ENCODE data around the gene UQCC2. TPM values are rescaled to one million over a fixed set of nuclear protein-coding genes. Genes with fewer than 3 reads are reported as not detected.

The UQCC2 gene
- total and polyA plus RNA-seq, 2 experiments from 2014 or later: 31.7 to 138 TPM

- H3K27ac ChIP-seq: peak overlapping the region; percentile 83
- in situ Hi-C loops (cut with MboI): no loop called here
- peaks cover 46% of the 10 kb centered on the region for H3K4me1 ChIP-seq (ENCODE audit: insufficient read depth)
- no peak overlapping the region for H3K4me3 ChIP-seq
- H4K20me1 ChIP-seq (ENCODE audit: insufficient read depth): no peaks in the 10 kb centered on the region
- peaks cover 39% of the 10 kb centered on the region for H3F3A ChIP-seq (ENCODE audit: insufficient read depth)
- no peaks in the 10 kb centered on the region for H3K79me2 ChIP-seq (ENCODE audit: insufficient read depth)
- H3K27me3 ChIP-seq (replicated peaks; ENCODE audit: insufficient read depth): no peaks in the 10 kb centered on the region
- H3K9me2 ChIP-seq (ENCODE audit: insufficient read depth): no peaks in the 10 kb centered on the region
- H3K9ac ChIP-seq: peak overlapping the region; percentile 82
- H3K36me3 ChIP-seq (ENCODE audit: low read depth): peaks cover 12% of the 10 kb centered on the region; the same call in 1 of the 2 replicates
- peak overlapping the region; percentile 18 for H3K4me2 ChIP-seq (ENCODE audit: unreplicated experiment)
- H3K9me3 ChIP-seq (ENCODE audit: low read depth): no peaks in the 10 kb centered on the region
- peak; percentile 74 for DNase-seq
- no peak for TF ChIP-seq EZH2phosphoT487 (IDR thresholded peaks at IDR 0.05; ENCODE audit: insufficient read depth, low read depth)
- no peak for TF ChIP-seq EZH2 (IDR thresholded peaks at IDR 0.05; ENCODE audit: insufficient read depth, poor library complexity, severe bottlenecking)
- H2AFZ ChIP-seq: no peak overlapping the region
- WGBS, 2 experiments (ENCODE audit: low coverage in 1 of 2, low lambda C conversion rate in 2 of 2, missing lambda C conversion rate in 2 of 2): 18 to 24% methylated on average over 16 of the region's 16 CpGs
Observed at GRCh38 chr6:33695451-33695887, 16.0 kb downstream of the UQCC2 start.

GRCh38 chr6:33694977-33695376 is 16.5 kb downstream of the UQCC2 start:
- H2AFZ ChIP-seq: no peak overlapping the region
- no peak overlapping the region for H3K4me3 ChIP-seq
- H4K20me1 ChIP-seq (ENCODE audit: insufficient read depth): no peaks in the 10 kb centered on the region
- H3K79me2 ChIP-seq (ENCODE audit: insufficient read depth): no peaks in the 10 kb centered on the region
- no peaks in the 10 kb centered on the region for H3K9me3 ChIP-seq (ENCODE audit: low read depth)
- WGBS, 2 experiments (ENCODE audit: low coverage in 1 of 2, low lambda C conversion rate in 2 of 2, missing lambda C conversion rate in 2 of 2): 26 to 31% methylated on average over 5 of the region's 5 CpGs
- H3K36me3 ChIP-seq (ENCODE audit: low read depth): peaks cover 10% of the 10 kb centered on the region; the same call in 1 of the 2 replicates
- TF ChIP-seq EZH2 (IDR thresholded peaks at IDR 0.05; ENCODE audit: insufficient read depth, poor library complexity, severe bottlenecking) (no peak), EZH2phosphoT487 (IDR thresholded peaks at IDR 0.05; ENCODE audit: insufficient read depth, low read depth) (no peak)
- peaks cover 46% of the 10 kb centered on the region for H3K4me1 ChIP-seq (ENCODE audit: insufficient read depth)
- DNase-seq: no peak
- H3K9ac ChIP-seq: peak overlapping the region; percentile 82
- peaks cover 39% of the 10 kb centered on the region for H3F3A ChIP-seq (ENCODE audit: insufficient read depth)
- peak overlapping the region; percentile 18 for H3K4me2 ChIP-seq (ENCODE audit: unreplicated experiment)
- in situ Hi-C loops (cut with MboI): no loop called here
- no peaks in the 10 kb centered on the region for H3K9me2 ChIP-seq (ENCODE audit: insufficient read depth)
- no peaks in the 10 kb centered on the region for H3K27me3 ChIP-seq (replicated peaks; ENCODE audit: insufficient read depth)
- H3K27ac ChIP-seq: peak overlapping the region; percentile 83

GRCh38 chr6:33694401-33694931 is 17.0 kb downstream of the UQCC2 start:
- peak overlapping the region; percentile 83 for H3K27ac ChIP-seq
- no peaks in the 10 kb centered on the region for H4K20me1 ChIP-seq (ENCODE audit: insufficient read depth)
- peaks cover 46% of the 10 kb centered on the region for H3K4me1 ChIP-seq (ENCODE audit: insufficient read depth)
- no peaks in the 10 kb centered on the region for H3K27me3 ChIP-seq (replicated peaks; ENCODE audit: insufficient read depth)
- no peaks in the 10 kb centered on the region for H3K79me2 ChIP-seq (ENCODE audit: insufficient read depth)
- no peaks in the 10 kb centered on the region for H3K9me2 ChIP-seq (ENCODE audit: insufficient read depth)
- DNase-seq: peak; percentile 91
- H3K4me3 ChIP-seq: no peak overlapping the region
- in situ Hi-C loops (cut with MboI): no loop called here
- peak overlapping the region; percentile 82 for H3K9ac ChIP-seq
- H3K36me3 ChIP-seq (ENCODE audit: low read depth): 0 out of 2 replicates have a peak, but pooled peaks cover 7% of the 10 kb centered on the region
- 6 to 9% methylated on average over 18 to 19 of the region's 19 CpGs for WGBS, 2 experiments (ENCODE audit: low coverage in 1 of 2, low lambda C conversion rate in 2 of 2, missing lambda C conversion rate in 2 of 2)
- peaks cover 39% of the 10 kb centered on the region for H3F3A ChIP-seq (ENCODE audit: insufficient read depth)
- H3K4me2 ChIP-seq (ENCODE audit: unreplicated experiment): peak overlapping the region; percentile 18
- no peak for TF ChIP-seq EZH2phosphoT487 (IDR thresholded peaks at IDR 0.05; ENCODE audit: insufficient read depth, low read depth)
- TF ChIP-seq EZH2 (IDR thresholded peaks at IDR 0.05; ENCODE audit: insufficient read depth, poor library complexity, severe bottlenecking): no peak
- no peaks in the 10 kb centered on the region for H3K9me3 ChIP-seq (ENCODE audit: low read depth)
- H2AFZ ChIP-seq: 0 out of 2 replicates have a peak overlapping the region, but pooled peaks have one; percentile 9

GRCh38 chr6:33693186-33694105 is 18.1 kb downstream of the UQCC2 start:
- Histone ChIP-seq H3K4me3 (no peak overlapping the region), H2AFZ (no peak overlapping the region), H3F3A (ENCODE audit: insufficient read depth) (peaks cover 39% of the 10 kb centered on the region), H3K27me3 (replicated peaks; ENCODE audit: insufficient read depth) (no peaks in the 10 kb centered on the region), H3K79me2 (ENCODE audit: insufficient read depth) (no peaks in the 10 kb centered on the region), H3K9me2 (ENCODE audit: insufficient read depth) (no peaks in the 10 kb centered on the region), H3K4me1 (ENCODE audit: insufficient read depth) (peaks cover 46% of the 10 kb centered on the region), H3K9ac (peak overlapping the region; percentile 82), H4K20me1 (ENCODE audit: insufficient read depth) (no peaks in the 10 kb centered on the region), H3K27ac (peak overlapping the region; percentile 83), H3K36me3 (ENCODE audit: low read depth) (peaks cover 7% of the 10 kb centered on the region; the same call in 1 of the 2 replicates), H3K4me2 (ENCODE audit: unreplicated experiment) (peak overlapping the region; percentile 18), H3K9me3 (ENCODE audit: low read depth) (no peaks in the 10 kb centered on the region)
- WGBS, 2 experiments (ENCODE audit: low coverage in 1 of 2, low lambda C conversion rate in 2 of 2, missing lambda C conversion rate in 2 of 2): 55 to 59% methylated on average over 28 of the region's 28 CpGs
- TF ChIP-seq EZH2 (IDR thresholded peaks at IDR 0.05; ENCODE audit: insufficient read depth, poor library complexity, severe bottlenecking) (no peak), EZH2phosphoT487 (IDR thresholded peaks at IDR 0.05; ENCODE audit: insufficient read depth, low read depth) (no peak)
- in situ Hi-C loops (cut with MboI): no loop called here
- peak; percentile 18 for DNase-seq

Data from GM23248 (cell line).